Left lung (tissue), 10 donors: ENCODE results near the gene MIEN1. TPM values are rescaled to one million over a fixed set of nuclear protein-coding genes. Genes with fewer than 3 reads are reported as not detected.
"Not testable (repeated sequence)": the region's sequence is repeated elsewhere in the genome, so short reads cannot be mapped to it uniquely, and the experiment has no call there.

Source experiments
- ATAC-seq: fragments of 200-7000 bp; cut with Tn5 transposase; one replicate; pipeline ENCODE4 v1.9.1; 2020; ENCODE audit warnings: moderate library complexity
- DNase-seq, 4 donors: peaks; one replicate each; pipeline ENCODE4 v3.0.0-alpha.2; 2013 to 2020
- H3K27ac ChIP-seq, 2 donors: fragments of 200-600 bp; sonication (generic) in 1 of 2; one replicate each; pipeline versions ENCODE4 v1.5.0 to v1.8.0; 2020 to 2021
- H3K27me3 ChIP-seq, 2 donors: fragments of 200-600 bp; sonication (generic) in 1 of 2; one replicate each; pipeline versions ENCODE4 v1.5.0 to v1.8.0; 2020 to 2021
- H3K36me3 ChIP-seq, 2 donors: fragments of 200-600 bp; sonication (generic) in 1 of 2; one replicate each; pipeline versions ENCODE4 v1.5.0 to v1.8.0; 2020 to 2021
- H3K4me1 ChIP-seq, 2 donors: fragments of 200-600 bp; one replicate each; pipeline ENCODE4 v1.8.0; 2021
- H3K4me3 ChIP-seq, 2 donors: fragments of 200-600 bp; sonication (generic) in 1 of 2; one replicate each; pipeline versions ENCODE4 v1.5.0 to v1.8.0; 2020 to 2021; ENCODE audit warnings: mild to moderate bottlenecking in 1 of 2
- H3K9me3 ChIP-seq, 2 donors: fragments of 200-600 bp; sonication (generic) in 1 of 2; one replicate each; pipeline versions ENCODE4 v1.5.0 to v1.8.0; 2020 to 2021
- CTCF ChIP-seq, 2 donors: fragments of 200-600 bp; sonication (generic) in 1 of 2; IDR thresholded peaks; one replicate each; pipeline versions ENCODE4 v1.5.0 to v1.8.0; 2021; ENCODE audit warnings: antibody characterized with exemption in 2 of 2
- intact Hi-C, 2 donors: fragments of 100-400 bp; cut with DNase I; formaldehyde crosslinking; loops; one replicate each; pipeline versions ENCODE4 v1.11.2 to v1.14.2; 2022
- polyA plus RNA-seq, 6 donors: library from polyadenylated mRNA; unstranded; fragments of 120-200 nt; gene quantifications; one replicate each; pipeline ENCODE4 v1.2.1, GENCODE V29; 2013; ENCODE audit not compliant: insufficient read length in 6 of 6
- total RNA-seq, 2 donors: library from RNA; stranded (reverse); fragmentation: NEBNext Ultra II Directional; extraction: Animal tissue kit (Norgen Biotek cat#: 25700); gene quantifications; one replicate each; pipeline ENCODE4 v1.2.1, GENCODE V29; 2021
- donor health status: DM: no; HTN: yes; CAD: no.
- donor health status: DM: no; HTN: no; CAD: no.

Gene MIEN1
- total and polyA plus RNA-seq, 8 donors, result 18.8 to 57.9 (median 25.5) TPM

GRCh38 chr17:39732586-39732985 lies 2.3 kb upstream of the MIEN1 start:
- Histone ChIP-seq H3K9me3 (no peaks in the 10 kb centered on the region), H3K27me3 (peaks cover 3 to 27% of the 10 kb centered on the region in 2 donors), H3K4me1 (peaks cover 12 to 19% of the 10 kb centered on the region in 2 donors), H3K36me3 (peaks cover 0 to 18% of the 10 kb centered on the region in 2 donors), H3K4me3 (no peak overlapping the region), H3K27ac (no peak overlapping the region)
- intact Hi-C loops, result loop anchor here in 1 of 2 donors (10.0 kb wide), 1 partner anchor 98 kb away; the partner anchor contains the start of gene STARD3
- no peak for TF ChIP-seq CTCF (IDR thresholded peaks at IDR 0.05)
- DNase-seq (no peak), ATAC-seq (no peak)

GRCh38 chr17:39729280-39729851 lies 966 bp downstream of the MIEN1 start:
- Histone ChIP-seq H3K4me1 (peaks cover 6 to 18% of the 10 kb centered on the region in 2 donors), H3K9me3 (no peaks in the 10 kb centered on the region), H3K4me3 (peak overlapping the region; percentile 75 to 78), H3K27ac (peak overlapping the region; percentile 89 to 93), H3K36me3 (peaks cover 0 to 48% of the 10 kb centered on the region in 2 donors), H3K27me3 (no peaks in the 10 kb centered on the region)
- no peak for DNase-seq
- TF ChIP-seq CTCF (IDR thresholded peaks at IDR 0.05), result no peak
- intact Hi-C loops, result no loop called here
- ATAC-seq, result no peak

GRCh38 chr17:39727556-39727955 lies 2.8 kb downstream of the MIEN1 start:
- H3K9me3 ChIP-seq, result no peaks in the 10 kb centered on the region
- H3K4me3 ChIP-seq, result no peak overlapping the region
- no peak for TF ChIP-seq CTCF (IDR thresholded peaks at IDR 0.05)
- no peak for ATAC-seq
- DNase-seq, result no peak
- no peak overlapping the region for H3K27ac ChIP-seq
- peaks cover 0 to 52% of the 10 kb centered on the region in 2 donors for H3K36me3 ChIP-seq
- peaks cover 6 to 18% of the 10 kb centered on the region in 2 donors for H3K4me1 ChIP-seq
- H3K27me3 ChIP-seq, result no peaks in the 10 kb centered on the region
- intact Hi-C loops, result no loop called here

- intact Hi-C loops, result no loop called here
- Histone ChIP-seq H3K27me3 (no peaks in the 10 kb centered on the region), H3K4me1 (peaks cover 6 to 18% of the 10 kb centered on the region in 2 donors), H3K27ac (no peak overlapping the region), H3K36me3 (peaks cover 0 to 52% of the 10 kb centered on the region in 2 donors), H3K9me3 (no peaks in the 10 kb centered on the region), H3K4me3 (no peak overlapping the region)
- TF ChIP-seq CTCF (IDR thresholded peaks at IDR 0.05), result no peak
- DNase-seq (no peak), ATAC-seq (no peak)
These were observed 3.7 kb downstream of the MIEN1 start for GRCh38 chr17:39726617-39727016.

GRCh38 chr17:39725923-39726322 lies 4.4 kb downstream of the MIEN1 start:
- intact Hi-C loops, result not testable (repeated sequence)

GRCh38 chr17:39724731-39725130 lies 5.6 kb downstream of the MIEN1 start:
- Histone ChIP-seq H3K4me1 (peaks cover 5 to 11% of the 10 kb centered on the region in 2 donors), H3K27ac (no peak overlapping the region), H3K36me3 (peaks cover 0 to 54% of the 10 kb centered on the region in 2 donors), H3K9me3 (no peaks in the 10 kb centered on the region), H3K4me3 (no peak overlapping the region), H3K27me3 (no peaks in the 10 kb centered on the region)
- intact Hi-C loops, result no loop called here
- DNase-seq (no peak), ATAC-seq (no peak)
- no peak for TF ChIP-seq CTCF (IDR thresholded peaks at IDR 0.05)

More at GRCh38 chr17:39725923-39726322, 4.4 kb downstream of the MIEN1 start:
- DNase-seq, H3K27me3 ChIP-seq, ATAC-seq, H3K4me3 ChIP-seq, H3K9me3 ChIP-seq, H3K27ac ChIP-seq: not testable (repeated sequence)
- Histone ChIP-seq H3K4me1 (peaks cover 6 to 17% of the 10 kb centered on the region in 2 donors), H3K36me3 (peaks cover 0 to 52% of the 10 kb centered on the region in 2 donors)
